Progenitor cell of endocrine pancreas (in vitro differentiated cells): Measurements from ENCODE around the gene CNP. TPM values are rescaled to one million over a fixed set of nuclear protein-coding genes. Genes with fewer than 3 reads are reported as not detected.

Experiments used
- DNase-seq: peaks from one replicate; pipeline ENCODE4 v3.0.0; 2021; ENCODE audit warnings: low spot score; ENCODE audit not compliant: unreplicated experiment
- H3K27ac Mint-ChIP-seq: 2 replicates; pipeline ENCODE4 v1.8.0; 2021; ENCODE audit warnings: mild to moderate bottlenecking, moderate library complexity, mixed read lengths
- H3K27me3 Mint-ChIP-seq: 2 replicates; pipeline ENCODE4 v1.8.0; 2021; ENCODE audit warnings: mixed read lengths
- H3K36me3 Mint-ChIP-seq: 2 replicates; pipeline ENCODE4 v1.8.0; 2022; ENCODE audit warnings: mixed read lengths; ENCODE audit not compliant: insufficient read depth
- H3K4me1 Mint-ChIP-seq: 2 replicates; pipeline ENCODE4 v1.8.0; 2021; ENCODE audit warnings: low read depth, mixed read lengths
- H3K4me3 Mint-ChIP-seq: 2 replicates; pipeline ENCODE4 v1.8.0; 2021; ENCODE audit warnings: low read depth, mild to moderate bottlenecking, moderate library complexity, mixed read lengths
- H3K9me3 Mint-ChIP-seq: 2 replicates; pipeline ENCODE4 v1.8.0; 2021; ENCODE audit warnings: low read depth, mixed read lengths
- CTCF ChIP-seq: fragments of 200-600 bp; sonication (generic); IDR thresholded peaks from one replicate; pipeline ENCODE4 v1.5.0; 2021; ENCODE audit warnings: antibody characterized with exemption, mild to moderate bottlenecking; ENCODE audit not compliant: unreplicated experiment
- total RNA-seq: library from RNA; stranded (reverse); gene quantifications from 2 replicates; pipeline ENCODE4 v1.2.1, GENCODE V29; 2021

CNP gene
- total RNA-seq, 1 donor from 2014 or later: 98.7 TPM

- no peak for DNase-seq
- H3K27ac Mint-ChIP-seq: no peak overlapping the region
- H3K36me3 Mint-ChIP-seq: peaks cover 31% of the 10 kb centered on the region
Measured at GRCh38 chr17:41976142-41976768, 9.7 kb downstream of the CNP start.

GRCh38 chr17:41977991-41978390 is 11.4 kb downstream of the CNP start:
- Mint-ChIP-seq H3K9me3 (no peaks in the 10 kb centered on the region), H3K27ac (peak overlapping the region; percentile 85), H3K4me3 (no peak overlapping the region), H3K36me3 (peaks cover 39% of the 10 kb centered on the region), H3K4me1 (peaks cover 2% of the 10 kb centered on the region), H3K27me3 (no peaks in the 10 kb centered on the region)
- TF ChIP-seq CTCF: no peak
- DNase-seq: no peak

More at GRCh38 chr17:41976142-41976768, 9.7 kb downstream of the CNP start:
- no peak for TF ChIP-seq CTCF
- Mint-ChIP-seq H3K27me3 (no peaks in the 10 kb centered on the region), H3K4me3 (no peak overlapping the region), H3K9me3 (no peaks in the 10 kb centered on the region), H3K4me1 (peaks cover 5% of the 10 kb centered on the region)

- no peak overlapping the region for H3K4me3 Mint-ChIP-seq
- peaks cover 33% of the 10 kb centered on the region for H3K36me3 Mint-ChIP-seq
- no peaks in the 10 kb centered on the region for H3K4me1 Mint-ChIP-seq
- H3K27me3 Mint-ChIP-seq: no peaks in the 10 kb centered on the region
- no peaks in the 10 kb centered on the region for H3K9me3 Mint-ChIP-seq
- DNase-seq: no peak
- TF ChIP-seq CTCF: no peak
- H3K27ac Mint-ChIP-seq: no peak overlapping the region
Measured at GRCh38 chr17:41982026-41982760, 15.6 kb downstream of the CNP start.

GRCh38 chr17:41984454-41984853 is 17.9 kb downstream of the CNP start:
- H3K27me3 Mint-ChIP-seq: no peaks in the 10 kb centered on the region
- H3K36me3 Mint-ChIP-seq: peaks cover 32% of the 10 kb centered on the region
- no peak overlapping the region for H3K27ac Mint-ChIP-seq
- no peaks in the 10 kb centered on the region for H3K9me3 Mint-ChIP-seq
- no peak overlapping the region for H3K4me3 Mint-ChIP-seq
- H3K4me1 Mint-ChIP-seq: no peaks in the 10 kb centered on the region
- no peak for TF ChIP-seq CTCF
- no peak for DNase-seq

- Mint-ChIP-seq H3K27ac (no peak overlapping the region), H3K4me1 (peaks cover 3% of the 10 kb centered on the region), H3K36me3 (peaks cover 28% of the 10 kb centered on the region), H3K27me3 (no peaks in the 10 kb centered on the region), H3K4me3 (no peak overlapping the region), H3K9me3 (no peaks in the 10 kb centered on the region)
- DNase-seq: no peak
- no peak for TF ChIP-seq CTCF
Measured at GRCh38 chr17:41985919-41986318, 19.3 kb downstream of the CNP start.
